ENCODE data around the gene FAM221A.
"Not testable (repeated sequence)": the region's sequence is repeated elsewhere in the genome, so short reads cannot be mapped to it uniquely, and the experiment has no call there.

Gene FAM221A, protein sequence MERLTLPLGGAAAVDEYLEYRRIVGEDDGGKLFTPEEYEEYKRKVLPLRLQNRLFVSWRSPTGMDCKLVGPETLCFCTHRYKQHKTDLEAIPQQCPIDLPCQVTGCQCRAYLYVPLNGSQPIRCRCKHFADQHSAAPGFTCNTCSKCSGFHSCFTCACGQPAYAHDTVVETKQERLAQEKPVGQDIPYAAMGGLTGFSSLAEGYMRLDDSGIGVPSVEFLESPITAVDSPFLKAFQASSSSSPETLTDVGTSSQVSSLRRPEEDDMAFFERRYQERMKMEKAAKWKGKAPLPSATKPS

DNA sequence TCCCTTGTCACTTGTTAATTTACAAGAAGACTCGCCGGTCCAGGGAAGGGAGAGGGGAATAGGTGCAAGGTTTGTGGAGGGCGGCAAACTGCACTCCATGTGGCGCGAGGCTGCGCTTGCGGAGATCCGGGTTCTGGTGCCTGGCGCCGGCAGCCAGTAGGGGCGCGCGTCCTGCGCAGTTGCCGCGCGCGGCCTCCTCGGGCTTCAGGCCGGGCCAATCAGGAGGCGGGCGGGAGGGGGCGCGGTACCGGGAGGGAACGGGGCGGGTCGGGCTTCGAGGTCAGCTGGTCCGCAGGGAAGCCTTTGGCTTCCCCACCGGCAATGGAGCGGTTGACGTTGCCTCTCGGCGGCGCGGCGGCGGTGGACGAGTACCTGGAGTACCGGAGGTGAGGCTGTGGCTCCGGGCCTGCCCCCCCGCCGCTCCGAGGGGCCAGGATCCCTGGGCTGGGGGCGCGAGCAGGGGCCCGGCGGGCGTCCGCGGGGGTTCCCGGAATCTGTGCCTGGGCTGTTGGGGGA, at the start of gene FAM221A:
Gene FAM221A, plus strand, starts transcription at position 302 of the 516 bp plus-strand sequence. Its CDS starts 20 bp downstream, at position 322.
- DNase-seq, result peak; percentile 87

DNA sequence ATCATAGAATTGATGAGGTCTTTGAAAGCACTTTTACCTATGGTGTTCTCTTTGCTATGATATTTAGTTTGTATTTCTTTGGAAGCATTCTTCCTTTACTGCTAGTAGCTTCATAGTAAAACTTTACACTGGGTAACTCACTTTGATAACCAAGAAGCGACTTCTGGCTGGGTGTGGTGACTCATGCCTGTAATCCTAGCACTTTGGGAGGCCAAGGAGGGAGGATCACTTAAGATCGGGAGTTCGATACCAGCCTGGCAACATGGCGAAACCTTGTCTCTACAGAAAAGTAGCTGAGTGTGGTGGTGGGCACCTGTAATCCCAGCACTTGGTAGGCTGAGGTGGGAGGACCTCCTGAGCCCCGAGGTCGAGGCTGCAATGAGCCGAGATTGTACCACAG, 46.6 kb upstream of the FAM221A start:
- no peak for DNase-seq

DNA sequence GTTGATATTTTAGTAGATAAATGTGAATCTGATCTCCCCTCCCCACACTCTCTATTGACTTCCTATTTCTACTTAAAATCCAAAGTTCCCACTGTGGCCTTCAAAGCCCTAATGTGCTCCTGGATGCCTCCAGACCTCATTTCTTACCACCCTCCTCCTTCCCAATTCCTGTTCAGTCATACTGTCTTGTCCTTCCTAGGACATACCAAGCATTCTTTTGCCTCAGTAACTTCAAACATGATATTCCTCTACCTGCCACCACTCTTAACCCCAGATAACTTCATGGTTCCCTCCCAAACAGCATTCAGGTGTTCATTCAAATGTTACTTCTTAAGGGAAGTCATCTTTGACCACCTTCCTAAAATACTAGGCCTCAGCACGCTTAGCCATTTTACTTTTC, 34.2 kb upstream of the FAM221A start:
- no peak for DNase-seq

- no peak for DNase-seq
Measured at GRCh38 chr7:23653942-23654341, 26.1 kb upstream of the FAM221A start.

GRCh38 chr7:23654508-23654907, 25.5 kb upstream of the FAM221A start:
- no peak for DNase-seq

GRCh38 chr7:23655433-23655832, 24.6 kb upstream of the FAM221A start:
- DNase-seq, result no peak

DNA sequence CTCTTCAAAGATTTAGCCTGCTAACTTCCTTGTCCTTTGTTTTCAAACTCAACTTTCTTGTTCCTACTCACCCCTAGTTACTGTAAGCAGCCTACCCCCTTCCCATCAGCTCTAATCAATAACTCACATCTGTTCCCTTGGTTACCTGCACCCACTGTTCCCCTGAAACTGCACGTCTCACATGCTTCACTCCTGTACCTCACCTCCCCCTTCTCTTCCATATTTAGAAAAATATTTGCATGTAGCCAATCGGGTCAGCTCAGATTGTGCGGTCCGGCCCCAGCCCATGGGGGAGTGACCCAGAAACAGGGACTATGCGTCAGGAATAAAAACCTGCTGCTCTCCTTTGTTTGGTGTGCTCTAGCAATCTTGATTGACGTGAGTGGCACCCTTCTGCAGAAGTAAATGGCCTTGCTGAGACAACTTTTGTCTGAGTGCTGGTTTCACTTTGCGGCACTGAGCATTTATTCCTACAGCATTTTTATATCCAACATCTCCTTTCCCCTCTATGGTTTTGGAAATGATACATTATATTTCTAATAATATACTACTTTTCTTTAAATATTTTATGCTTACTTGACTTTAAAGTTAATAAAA, 21.1 kb upstream of the FAM221A start:
- DNase-seq, result no peak

- DNase-seq, result no peak
Measured at GRCh38 chr7:23661385-23661784, 18.6 kb upstream of the FAM221A start.

DNA sequence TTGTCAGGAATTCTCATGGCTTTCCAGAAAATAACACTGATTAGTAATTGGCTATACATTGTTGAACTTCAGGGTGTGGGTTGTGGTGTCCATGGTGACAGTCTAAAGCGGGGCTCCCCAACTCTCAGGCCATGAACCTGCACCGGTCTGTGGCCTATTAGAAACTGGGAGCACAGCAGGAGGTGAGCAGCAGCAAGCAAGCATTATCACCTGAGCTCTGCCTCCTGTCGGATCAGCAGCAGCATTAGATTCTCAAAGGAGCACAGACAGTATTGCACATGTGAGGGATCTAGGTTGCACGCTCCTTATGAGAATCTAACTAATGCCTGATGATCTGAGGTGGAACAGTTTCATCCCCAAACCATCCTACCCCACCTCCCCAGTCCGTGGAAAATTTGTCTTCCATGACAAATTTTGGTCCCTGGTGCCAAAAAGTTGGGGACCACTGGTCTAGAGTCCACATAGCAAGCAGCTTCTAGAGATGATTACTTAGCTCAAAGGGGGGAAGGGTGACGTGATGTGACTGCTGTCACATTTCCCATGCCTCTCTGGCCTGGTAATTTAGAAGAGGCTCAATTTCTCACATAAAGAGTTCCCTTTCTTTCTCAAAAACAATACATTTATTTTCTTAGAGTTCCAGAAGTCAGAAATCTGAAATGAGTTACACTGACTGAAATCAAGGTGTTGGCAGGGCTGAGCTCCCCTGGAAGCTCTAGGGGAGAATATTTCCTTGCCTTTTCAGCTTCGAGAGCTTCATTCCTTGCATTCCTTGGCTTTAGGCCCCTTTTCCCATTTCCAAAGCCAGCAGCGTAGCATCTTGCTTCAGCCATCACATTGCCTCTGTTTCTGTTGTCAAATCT, 17.6 kb upstream of the FAM221A start:
- no peak for DNase-seq

GRCh38 chr7:23662984-23663313, 17.1 kb upstream of the FAM221A start:
- no peak for DNase-seq

DNA sequence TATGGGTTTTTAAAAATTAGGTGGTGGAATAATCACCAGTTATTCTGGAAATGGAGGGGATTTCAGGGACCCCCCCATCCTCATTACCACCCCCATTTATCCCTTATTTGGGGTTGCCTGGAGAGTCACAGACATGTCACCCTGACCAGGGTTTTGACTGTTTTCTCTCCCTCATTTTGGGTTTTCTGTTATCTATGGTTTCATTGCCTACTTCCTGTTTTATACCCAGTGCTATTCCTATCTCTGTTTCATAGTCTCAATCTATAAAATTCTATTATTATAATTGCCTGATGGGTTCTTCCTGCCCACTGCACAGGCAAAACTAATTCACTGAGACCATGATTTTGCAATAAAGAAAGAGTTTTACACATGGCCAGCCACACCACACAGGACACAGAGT, 15.9 kb upstream of the FAM221A start:
- DNase-seq, result no peak

GRCh38 chr7:23672033-23672432, 8.0 kb upstream of the FAM221A start:
- DNase-seq, result no peak

GRCh38 chr7:23680414-23681405, 711 bp downstream of the FAM221A start:
- DNase-seq, result peak; percentile 54

GRCh38 chr7:23684041-23684440, 4.0 kb downstream of the FAM221A start:
- DNase-seq, result not testable (repeated sequence)

DNA sequence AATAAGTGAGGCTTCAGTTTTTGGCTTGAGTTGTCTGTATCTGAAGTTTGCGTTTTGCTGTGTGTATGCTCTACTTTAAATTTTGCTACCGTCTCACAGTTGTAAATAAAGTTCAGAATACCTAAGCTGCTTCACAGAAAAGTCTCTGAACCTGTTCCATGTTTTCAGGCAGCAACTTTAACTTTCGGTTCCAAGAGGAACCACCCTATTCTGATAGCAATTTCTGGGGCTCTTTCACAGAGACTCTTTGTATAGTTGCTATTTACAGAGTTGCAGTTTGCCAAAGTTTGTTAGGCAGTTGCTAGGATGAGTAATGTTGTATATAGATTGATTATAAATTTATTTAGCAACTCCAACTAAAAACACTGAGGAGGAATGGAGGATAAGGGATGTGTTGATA, 5.7 kb downstream of the FAM221A start:
- no peak for DNase-seq

DNA sequence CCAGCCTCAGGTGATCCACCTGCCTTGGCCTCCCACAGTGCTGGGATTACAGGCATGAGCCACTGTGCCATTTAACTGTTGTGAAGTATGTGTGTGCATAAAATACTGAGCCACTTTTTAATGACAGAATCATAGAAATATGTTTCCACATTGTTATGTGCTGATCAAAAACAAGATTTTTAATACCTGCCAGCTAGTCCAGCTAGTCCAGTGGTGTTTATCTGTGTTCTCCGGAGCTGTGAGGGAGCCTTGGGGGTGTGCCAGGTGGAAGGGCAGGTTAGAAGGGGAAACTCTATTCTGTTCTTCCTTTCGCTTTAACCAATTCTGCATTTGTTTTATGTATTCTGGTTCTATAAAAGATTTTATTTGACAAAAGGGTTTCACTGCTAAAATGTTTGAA, 7.0 kb downstream of the FAM221A start:
- DNase-seq, result no peak

DNA sequence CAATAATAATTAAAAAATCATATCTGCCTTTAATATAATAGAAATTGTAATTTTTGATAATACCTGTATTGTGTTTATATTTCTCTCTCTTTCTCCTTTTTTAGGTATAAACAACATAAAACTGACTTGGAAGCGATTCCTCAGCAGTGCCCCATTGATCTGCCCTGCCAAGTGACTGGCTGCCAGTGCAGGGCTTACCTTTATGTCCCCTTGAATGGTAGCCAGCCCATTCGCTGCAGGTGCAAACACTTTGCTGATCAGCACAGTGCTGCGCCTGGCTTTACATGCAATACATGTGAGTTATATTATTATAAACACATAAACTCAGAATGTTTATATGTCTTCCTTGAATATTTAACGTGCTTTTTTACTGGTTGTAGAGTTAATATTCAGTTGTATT, 9.2 kb downstream of the FAM221A start:
- no peak for DNase-seq

DNA sequence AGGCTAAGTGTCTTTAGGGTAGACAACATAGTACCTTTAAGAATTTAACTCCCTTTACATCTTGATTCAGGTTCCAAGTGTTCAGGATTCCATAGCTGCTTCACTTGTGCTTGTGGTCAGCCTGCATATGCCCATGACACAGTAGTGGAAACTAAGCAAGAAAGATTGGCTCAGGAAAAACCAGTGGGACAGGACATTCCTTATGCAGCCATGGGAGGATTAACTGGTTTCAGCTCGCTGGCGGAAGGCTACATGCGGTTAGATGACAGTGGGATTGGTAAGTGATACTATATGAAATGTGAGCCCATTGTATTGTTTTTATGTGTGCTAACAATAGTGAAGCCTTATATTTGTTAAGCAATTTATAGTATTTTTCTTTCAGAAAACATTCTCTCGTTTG, 11.3 kb downstream of the FAM221A start:
- no peak for DNase-seq

DNA sequence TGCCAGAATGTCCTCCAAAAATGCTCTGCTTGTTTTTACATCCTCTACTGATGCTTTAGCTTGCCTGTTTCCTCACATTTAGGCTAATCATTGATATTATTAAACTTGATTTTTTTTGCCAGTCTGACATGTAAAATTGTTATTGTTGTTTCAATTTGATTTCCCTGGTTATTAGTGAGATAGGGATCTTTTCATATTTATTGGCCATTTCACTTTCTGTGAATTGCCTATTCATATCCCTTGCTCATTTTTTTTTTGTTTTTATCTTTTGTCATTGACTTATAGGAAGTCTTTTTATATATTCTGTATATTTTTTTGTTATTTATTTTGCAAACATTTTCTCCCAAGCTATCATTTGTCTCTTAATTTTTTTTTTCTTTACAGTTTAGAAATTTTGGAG, 13.2 kb downstream of the FAM221A start:
- DNase-seq, result no peak

DNA sequence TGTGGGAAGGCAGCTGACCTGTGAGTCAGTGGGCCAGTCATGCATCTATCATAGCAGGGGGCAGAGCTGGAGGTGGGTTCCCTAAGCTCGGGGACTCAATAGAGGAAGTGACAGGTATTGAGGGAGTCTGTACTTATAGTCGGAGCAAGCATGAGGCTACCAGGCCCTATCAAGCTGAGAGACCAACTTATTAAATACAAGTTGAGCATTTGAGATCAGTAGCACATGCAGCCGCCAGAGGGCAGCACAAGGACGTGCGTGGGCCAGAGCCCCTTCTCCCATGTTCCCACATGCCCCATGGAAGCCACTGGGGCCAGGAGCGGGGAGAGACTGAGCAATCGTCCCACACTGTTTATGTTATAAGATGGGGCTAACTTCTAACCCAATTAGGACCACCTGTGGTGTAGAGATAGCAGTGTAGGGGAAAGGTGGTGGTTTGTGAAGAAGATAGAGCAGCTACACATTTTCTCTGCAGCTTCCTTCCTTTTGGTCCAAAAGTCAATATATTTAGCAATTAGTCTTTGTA, 17.0 kb downstream of the FAM221A start:
- peak; percentile 27 for DNase-seq

DNA sequence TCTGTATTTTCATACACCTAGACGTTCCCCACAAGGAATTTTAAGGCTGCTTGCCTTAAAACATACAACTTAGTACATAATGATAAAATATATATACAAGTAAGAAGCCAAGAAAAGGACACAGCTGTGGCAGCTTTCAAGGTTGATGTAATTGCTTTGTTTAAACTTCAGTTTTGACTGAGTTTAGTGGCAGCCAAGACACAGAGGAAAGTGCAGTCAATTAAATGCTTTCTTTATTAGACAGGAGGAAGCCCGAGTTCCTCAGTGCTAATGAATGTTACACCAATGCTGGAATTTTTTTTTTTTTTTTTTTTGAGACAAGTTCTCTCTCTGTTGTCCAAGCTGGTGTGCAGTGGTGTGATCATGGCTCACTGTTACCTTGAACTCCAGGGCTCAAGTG, 18.8 kb downstream of the FAM221A start:
- no peak for DNase-seq

DNA sequence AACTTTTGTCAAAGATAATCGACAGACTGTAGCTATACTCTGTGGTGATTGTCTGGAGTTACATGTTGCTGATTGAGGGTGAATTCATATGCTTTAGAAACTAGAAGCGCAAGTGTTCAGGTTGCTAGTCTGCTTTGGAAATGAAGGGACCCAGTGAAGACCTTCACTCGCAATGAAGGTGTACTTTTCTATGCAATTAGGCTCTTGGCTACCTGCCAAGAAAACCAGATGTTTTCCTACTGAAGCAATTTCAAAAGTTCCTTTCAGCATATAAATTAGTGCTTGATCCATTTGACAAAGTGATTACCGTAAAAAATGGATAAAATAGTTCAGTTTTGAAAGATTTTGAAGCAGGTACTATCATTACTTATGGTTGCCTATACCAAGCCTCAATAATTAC, 20.0 kb downstream of the FAM221A start:
- peak; percentile 10 for DNase-seq
